K562 (cell line): Measurements from ENCODE around the gene NPR3. TPM values are rescaled to one million over a fixed set of nuclear protein-coding genes. Genes with fewer than 3 reads are reported as not detected.

ENCODE experiments used
- ATAC-seq: fragments of 200-7000 bp; cut with Tn5 transposase; 3 replicates; pipeline ENCODE4 v1.9.1; 2020; ENCODE audit warnings: moderate library complexity
- BruUV-seq: library from RNA; stranded (reverse); fragments of 400-500 nt; replicated peaks from 2 replicates; lab custom pipeline; 2021; lab: Mats Ljungman, UMichigan
- CTCF ChIA-PET: fragments of 300-600 bp; formaldehyde crosslinking; extraction: SDS; loops from one replicate; lab custom pipeline; 2021; ENCODE audit warnings: low intra/inter-chr PET ratio; lab: Yijun Ruan, JAX
- POLR2A ChIA-PET: fragments of 300-600, 350-650 bp; sonication (Branson Sonifier 250); formaldehyde crosslinking; extraction: SDS; loops from one replicate; lab custom pipeline; 2021; ENCODE audit warnings: antibody characterized with exemption, inconsistent platforms; lab: Yijun Ruan, JAX
- DNase-seq, 4 experiments: peaks; one replicate each; pipeline versions ENCODE4 v3.0.0 to v3.0.0-alpha.2; 2011 to 2018; ENCODE audit warnings: low spot score in 3 of 4, mixed read lengths in 3 of 4; ENCODE audit errors: extremely low read depth in 1 of 4
- FAIRE-seq: peaks from 2 replicates; lab custom pipeline; 2011; peaks lifted over from hg19 to GRCh38; lab: Jason Lieb, UNC
- H2AFZ ChIP-seq: 2 replicates; pipeline ENCODE4 v1.6.0; 2011; ENCODE audit warnings: low read depth, low read length, control low read depth, inconsistent platforms
- H3K27ac ChIP-seq: fragments of 200-600 bp; 3 replicates; pipeline ENCODE4 v1.8.0; 2011; ENCODE audit warnings: low read depth, mild to moderate bottlenecking, control low read depth, inconsistent platforms, low read length, moderate library complexity, mixed read lengths; ENCODE audit errors: extremely low read depth
- H3K27me3 ChIP-seq, 2 experiments: fragments of 300-600 bp in 1 of 2; 2 replicates in 1 of 2; 3 replicates in 1 of 2; pipeline versions ENCODE4 v1.6.0 to v1.8.0; 2011; ENCODE audit warnings: inconsistent platforms in 2 of 2, low read length in 2 of 2, mild to moderate bottlenecking in 1 of 2, mixed read lengths in 1 of 2, moderate library complexity in 1 of 2; ENCODE audit not compliant: control insufficient read depth in 2 of 2, insufficient read depth in 2 of 2
- H3K36me3 ChIP-seq: fragments of 300-600 bp; 3 replicates; pipeline ENCODE4 v1.8.0; 2011; ENCODE audit warnings: mild to moderate bottlenecking, low read length, inconsistent platforms; ENCODE audit not compliant: control insufficient read depth, insufficient read depth
- H3K4me1 ChIP-seq, 2 experiments: fragments of 200-600 bp in 1 of 2; replicated peaks in 1 of 2; 2 replicates in 1 of 2; 3 replicates in 1 of 2; pipeline versions ENCODE4 v1.5.1 to v1.8.0; 2011; ENCODE audit warnings: inconsistent platforms in 2 of 2, low read length in 2 of 2, mild to moderate bottlenecking in 1 of 2, mixed read lengths in 1 of 2, moderate library complexity in 1 of 2; ENCODE audit not compliant: control insufficient read depth in 2 of 2, insufficient read depth in 2 of 2
- H3K4me2 ChIP-seq: 2 replicates; pipeline ENCODE4 v1.6.1; 2011; ENCODE audit warnings: low read length, control low read depth, inconsistent platforms, mixed read lengths; ENCODE audit not compliant: insufficient read depth
- H3K4me3 ChIP-seq: fragments of 200-600 bp; sonication (generic), shearing (Covaris generic); 2 replicates; pipeline ENCODE4 v1.5.1; 2016; ENCODE audit warnings: control low read depth, inconsistent platforms
- H3K79me2 ChIP-seq: fragments of 200-600 bp; 3 replicates; pipeline ENCODE4 v1.8.0; 2011; ENCODE audit warnings: low read length, inconsistent platforms; ENCODE audit not compliant: control insufficient read depth, insufficient read depth
- H3K9ac ChIP-seq, 2 experiments: 2 replicates each; pipeline versions ENCODE4 v1.6.0 to v1.6.1; 2011; ENCODE audit warnings: low read depth in 2 of 2, low read length in 2 of 2, control low read depth in 1 of 2, inconsistent platforms in 1 of 2, mild to moderate bottlenecking in 1 of 2, mixed read lengths in 1 of 2; ENCODE audit not compliant: insufficient read depth in 1 of 2
- H3K9me1 ChIP-seq: one replicate; pipeline ENCODE4 v1.6.0; 2011; ENCODE audit warnings: inconsistent platforms, mild to moderate bottlenecking, low read length, moderate library complexity; ENCODE audit not compliant: control insufficient read depth, insufficient read depth
- H3K9me3 ChIP-seq: replicated peaks from 2 replicates; pipeline ENCODE4 v1.5.1; 2011; ENCODE audit warnings: low read depth, low read length, inconsistent platforms; ENCODE audit not compliant: control insufficient read depth, insufficient read depth
- H4K20me1 ChIP-seq: replicated peaks from 2 replicates; pipeline ENCODE4 v1.6.1; 2011; ENCODE audit warnings: low read length, inconsistent platforms, mixed read lengths; ENCODE audit not compliant: control insufficient read depth, insufficient read depth
- CHD2 ChIP-seq: IDR thresholded peaks from 2 replicates; pipeline ENCODE4 v1.6.1; 2011; ENCODE audit warnings: low read depth, low read length
- EGR1 ChIP-seq: fragments of 450-650 bp; conservative IDR thresholded peaks from 2 replicates; pipeline ENCODE4 v1.6.1; 2017; ENCODE audit warnings: mild to moderate bottlenecking
- GABPA ChIP-seq: fragments of 200-800 bp; sonication (Bioruptor generic); conservative IDR thresholded peaks from 2 replicates; pipeline ENCODE4 v1.6.1; 2016; ENCODE audit warnings: low read depth, missing genetic modification characterization, missing compliant biosample characterization
- KLF16 ChIP-seq: IDR thresholded peaks from 2 replicates; pipeline ENCODE4 v1.6.1; 2016; ENCODE audit warnings: antibody characterized with exemption
- L3MBTL2 ChIP-seq: fragments of 450-650 bp; IDR thresholded peaks from 2 replicates; pipeline ENCODE4 v1.6.1; 2016; ENCODE audit warnings: mild to moderate bottlenecking, moderate library complexity
- SETDB1 ChIP-seq: IDR thresholded peaks from one replicate; pipeline ENCODE4 v1.6.1; 2012; ENCODE audit warnings: low read length, control low read depth, inconsistent platforms
- SMC3 ChIP-seq: conservative IDR thresholded peaks from 2 replicates; pipeline ENCODE4 v1.6.1; 2011; ENCODE audit warnings: low read depth, low read length, improper control_type of control experiment; ENCODE audit not compliant: insufficient read depth
- TEAD1 ChIP-seq, 2 experiments: fragments of 450-650 bp in 1 of 2; sonication (generic) in 1 of 2; formaldehyde crosslinking; IDR thresholded peaks; 2 replicates each; pipeline versions ENCODE4 v1.4.0 to v1.8.0; 2020 to 2022; ENCODE audit warnings: mild to moderate bottlenecking in 2 of 2, missing genetic modification reagents in 1 of 2
- WGBS: fragments of 100-300 bp; shearing (Covaris generic); methylation state at CpG from one replicate; pipeline ENCODE4 v1.1.6; 2016; ENCODE audit warnings: low coverage, mixed read lengths; ENCODE audit not compliant: insufficient coverage; ENCODE audit errors: missing lambda C conversion rate; 5-methylcytosine and 5-hydroxymethylcytosine counted together
- in situ Hi-C: fragments of 300-500 bp; cut with MboI; formaldehyde crosslinking; loops from 4 replicates; pipeline ENCODE4 v1.15.0; 2018; ENCODE audit warnings: inconsistent platforms, mixed read lengths
- intact Hi-C: fragments of 100-400 bp; cut with micrococcal nuclease; formaldehyde crosslinking; loops from 2 replicates; pipeline ENCODE4 v1.14.2; 2022
- polyA plus RNA-seq, 8 experiments: library from polyadenylated mRNA; depleted of rRNA in 4 of 8; stranded (reverse) in 5 of 8; unstranded in 3 of 8; fragments of >200 nt; fragmentation: Nextera tagmentation in 2 of 8; fragmentation: Illumina TruSeq in 1 of 8; extraction: Ambion mirVana in 2 of 8; extraction: Trizol in 1 of 8; gene quantifications; 2 replicates each; pipeline versions ENCODE4 v1.2.1 to v1.2.3, GENCODE V29; 2011 to 2014; ENCODE audit warnings: inconsistent platforms in 1 of 8, missing spikeins in 1 of 8
- total RNA-seq, 7 experiments: library from RNA; depleted of rRNA in 6 of 7; stranded (reverse); fragments of >200 nt in 6 of 7; fragmentation: Illumina TruSeq in 2 of 7; extraction: Trizol in 2 of 7; gene quantifications; 2 replicates each; pipeline versions ENCODE4 v1.2.1 to v1.2.3, GENCODE V29; 2011 to 2021; ENCODE audit warnings: low replicate concordance in 1 of 7
- TF ChIP-seq, protein P1 (sequence below), 3 experiments: IDR thresholded peaks in 2 of 3; conservative IDR thresholded peaks in 1 of 3; 2 replicates each; pipeline ENCODE4 v1.5.1; 2011 to 2012; ENCODE audit warnings: low read length in 3 of 3, mild to moderate bottlenecking in 3 of 3, control low read depth in 2 of 3, improper control_type of control experiment in 1 of 3, inconsistent platforms in 1 of 3, low read depth in 1 of 3, mixed read lengths in 1 of 3, moderate library complexity in 1 of 3; ENCODE audit not compliant: insufficient read depth in 2 of 3
- TF ChIP-seq, protein P2 (sequence below), 2 experiments: IDR thresholded peaks; 2 replicates each; pipeline ENCODE4 v1.6.1; 2012; ENCODE audit warnings: improper control_type of control experiment in 2 of 2, low read depth in 2 of 2, low read length in 2 of 2, borderline replicate concordance in 1 of 2
- TF ChIP-seq, protein P3 (sequence below): sonication (generic); formaldehyde crosslinking; IDR thresholded peaks from 2 replicates; pipeline ENCODE4 v1.8.0; 2022; ENCODE audit warnings: missing genetic modification reagents, mild to moderate bottlenecking, moderate library complexity, borderline replicate concordance
- TF ChIP-seq, protein P4 (sequence below): IDR thresholded peaks from 2 replicates; pipeline ENCODE4 v1.6.1; 2011; ENCODE audit warnings: borderline replicate concordance, low read depth, mild to moderate bottlenecking, moderate library complexity, low read length; ENCODE audit not compliant: insufficient read depth, poor library complexity, severe bottlenecking

NPR3 gene
- total and polyA plus RNA-seq, 9 of the 15 experiments (the other 6 are each of a cell fraction or from before 2014, with no cell fraction given), result 0.01 to 0.11 (median 0.04) TPM; not detected in 2

DNA sequence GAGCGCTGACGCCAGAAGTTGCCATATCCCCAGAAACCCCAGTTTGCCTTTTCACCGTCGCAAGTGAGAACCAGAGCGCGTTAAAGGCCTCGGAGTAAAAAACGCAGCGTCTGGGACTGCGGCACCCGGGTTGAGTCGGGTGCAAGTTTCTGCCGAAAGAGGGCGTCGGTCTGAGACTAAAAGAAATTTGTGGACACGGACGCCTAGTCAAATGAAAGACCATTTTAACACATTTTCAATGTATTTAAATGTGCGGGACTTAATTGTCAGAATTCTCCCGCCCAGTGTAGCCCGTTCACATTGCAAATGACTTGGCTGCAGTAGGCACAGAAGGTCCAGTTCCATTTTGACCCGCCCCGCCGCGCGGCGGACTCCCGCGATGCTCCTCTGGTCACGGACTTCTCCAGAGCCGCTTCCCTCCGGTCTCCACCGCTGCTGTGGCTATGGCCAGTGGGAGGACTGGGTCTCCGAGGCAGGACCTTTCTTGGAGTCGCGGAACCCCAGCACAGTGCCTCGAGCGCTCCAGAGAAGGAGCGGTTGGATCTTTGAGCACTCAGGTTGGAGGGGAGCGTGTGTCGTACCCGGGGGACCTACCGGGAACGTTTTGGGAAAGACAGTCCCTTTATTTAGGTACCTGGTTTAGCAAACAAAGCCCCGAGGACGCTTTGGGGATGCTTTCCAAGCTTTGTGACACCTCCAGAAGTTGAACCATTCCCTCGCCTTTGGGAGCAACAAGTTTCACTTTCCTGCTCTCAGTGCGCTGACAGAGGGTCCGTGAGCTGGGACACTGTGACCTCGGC, 1.2 kb upstream of the NPR3 start:
- in situ Hi-C loops, result no loop called here
- peak; percentile 90 for ATAC-seq
- peak overlapping the region; percentile 77 for H3K4me2 ChIP-seq
- DNase-seq, result peak; percentile 47 to 72 (median 60)
- H3K9me3 ChIP-seq, result no peaks in the 10 kb centered on the region
- H3K4me1 ChIP-seq, result peaks cover 0 to 27% of the 10 kb centered on the region in 2 experiments; a peak in 2 of 5 replicates
- no peaks in the 10 kb centered on the region for H3K36me3 ChIP-seq
- H3K27ac ChIP-seq, result no peak overlapping the region
- H3K9me1 ChIP-seq, result no peaks in the 10 kb centered on the region
- 8% methylated on average over 48 of the region's 49 CpGs for WGBS
- intact Hi-C loops, result loop anchor here (5.0 to 10.0 kb wide), 2 partner anchors 235 to 712 kb away; no protein-coding TSS in a partner anchor
- no TSS peak for BruUV-seq
- peaks cover 17 to 47% of the 10 kb centered on the region in 2 experiments for H3K27me3 ChIP-seq
- peak overlapping the region in 1 of 2 experiments; percentile 60; a peak in 2 of 4 replicates for H3K9ac ChIP-seq
- peak; percentile 88 for FAIRE-seq
- peak overlapping the region; percentile 73 for H2AFZ ChIP-seq
- H3K4me3 ChIP-seq, result peak overlapping the region; percentile 27
- POLR2A ChIA-PET, result no interaction called here
- no peaks in the 10 kb centered on the region for H4K20me1 ChIP-seq
- CTCF ChIA-PET, result interaction anchor here (0.6 to 1.2 kb wide), 2 partner anchors 588 to 713 kb away, joined by 3 read pairs; no protein-coding TSS in a partner anchor
- no peaks in the 10 kb centered on the region for H3K79me2 ChIP-seq
- TF ChIP-seq GABPA (tag) (no peak), CHD2 (peak; percentile 77), SETDB1 (no peak), EGR1 (no peak), KLF16 (0 out of 2 replicates have a peak, but pooled peaks have one; percentile 11), SMC3 (0 out of 2 replicates have a peak, but pooled peaks have one; percentile 27), L3MBTL2 (peak; percentile 29; the same call in 1 of the 2 replicates), TEAD1 (CRISPR knock-in tag; IDR thresholded peaks at IDR 0.05) (peak in 1 of 2 experiments; percentile 32; a peak in 1 of 4 replicates)
- TF ChIP-seq, protein P1, sequence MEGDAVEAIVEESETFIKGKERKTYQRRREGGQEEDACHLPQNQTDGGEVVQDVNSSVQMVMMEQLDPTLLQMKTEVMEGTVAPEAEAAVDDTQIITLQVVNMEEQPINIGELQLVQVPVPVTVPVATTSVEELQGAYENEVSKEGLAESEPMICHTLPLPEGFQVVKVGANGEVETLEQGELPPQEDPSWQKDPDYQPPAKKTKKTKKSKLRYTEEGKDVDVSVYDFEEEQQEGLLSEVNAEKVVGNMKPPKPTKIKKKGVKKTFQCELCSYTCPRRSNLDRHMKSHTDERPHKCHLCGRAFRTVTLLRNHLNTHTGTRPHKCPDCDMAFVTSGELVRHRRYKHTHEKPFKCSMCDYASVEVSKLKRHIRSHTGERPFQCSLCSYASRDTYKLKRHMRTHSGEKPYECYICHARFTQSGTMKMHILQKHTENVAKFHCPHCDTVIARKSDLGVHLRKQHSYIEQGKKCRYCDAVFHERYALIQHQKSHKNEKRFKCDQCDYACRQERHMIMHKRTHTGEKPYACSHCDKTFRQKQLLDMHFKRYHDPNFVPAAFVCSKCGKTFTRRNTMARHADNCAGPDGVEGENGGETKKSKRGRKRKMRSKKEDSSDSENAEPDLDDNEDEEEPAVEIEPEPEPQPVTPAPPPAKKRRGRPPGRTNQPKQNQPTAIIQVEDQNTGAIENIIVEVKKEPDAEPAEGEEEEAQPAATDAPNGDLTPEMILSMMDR (IDR thresholded peaks at IDR 0.05 in 2 of 3, conservative IDR thresholded peaks at IDR 0.05 in 1 of 3; ENCODE audit: insufficient read depth in 2 of 3, low read depth in 1 of 3, low read length in 3 of 3), result peak; percentile 59 to 72 (median 66)
- TF ChIP-seq, protein P2, sequence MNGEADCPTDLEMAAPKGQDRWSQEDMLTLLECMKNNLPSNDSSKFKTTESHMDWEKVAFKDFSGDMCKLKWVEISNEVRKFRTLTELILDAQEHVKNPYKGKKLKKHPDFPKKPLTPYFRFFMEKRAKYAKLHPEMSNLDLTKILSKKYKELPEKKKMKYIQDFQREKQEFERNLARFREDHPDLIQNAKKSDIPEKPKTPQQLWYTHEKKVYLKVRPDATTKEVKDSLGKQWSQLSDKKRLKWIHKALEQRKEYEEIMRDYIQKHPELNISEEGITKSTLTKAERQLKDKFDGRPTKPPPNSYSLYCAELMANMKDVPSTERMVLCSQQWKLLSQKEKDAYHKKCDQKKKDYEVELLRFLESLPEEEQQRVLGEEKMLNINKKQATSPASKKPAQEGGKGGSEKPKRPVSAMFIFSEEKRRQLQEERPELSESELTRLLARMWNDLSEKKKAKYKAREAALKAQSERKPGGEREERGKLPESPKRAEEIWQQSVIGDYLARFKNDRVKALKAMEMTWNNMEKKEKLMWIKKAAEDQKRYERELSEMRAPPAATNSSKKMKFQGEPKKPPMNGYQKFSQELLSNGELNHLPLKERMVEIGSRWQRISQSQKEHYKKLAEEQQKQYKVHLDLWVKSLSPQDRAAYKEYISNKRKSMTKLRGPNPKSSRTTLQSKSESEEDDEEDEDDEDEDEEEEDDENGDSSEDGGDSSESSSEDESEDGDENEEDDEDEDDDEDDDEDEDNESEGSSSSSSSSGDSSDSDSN (IDR thresholded peaks at IDR 0.05; ENCODE audit: borderline replicate concordance in 1 of 2, low read depth in 2 of 2, low read length in 2 of 2), result 0 out of 4 replicates have a peak, but pooled peaks of 1 of the 2 experiments have one; percentile 39
- TF ChIP-seq, protein P3, sequence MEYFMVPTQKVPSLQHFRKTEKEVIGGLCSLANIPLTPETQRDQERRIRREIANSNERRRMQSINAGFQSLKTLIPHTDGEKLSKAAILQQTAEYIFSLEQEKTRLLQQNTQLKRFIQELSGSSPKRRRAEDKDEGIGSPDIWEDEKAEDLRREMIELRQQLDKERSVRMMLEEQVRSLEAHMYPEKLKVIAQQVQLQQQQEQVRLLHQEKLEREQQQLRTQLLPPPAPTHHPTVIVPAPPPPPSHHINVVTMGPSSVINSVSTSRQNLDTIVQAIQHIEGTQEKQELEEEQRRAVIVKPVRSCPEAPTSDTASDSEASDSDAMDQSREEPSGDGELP (CRISPR knock-in tag), result peak; percentile 31; the same call in 1 of the 2 replicates
- TF ChIP-seq, protein P4, sequence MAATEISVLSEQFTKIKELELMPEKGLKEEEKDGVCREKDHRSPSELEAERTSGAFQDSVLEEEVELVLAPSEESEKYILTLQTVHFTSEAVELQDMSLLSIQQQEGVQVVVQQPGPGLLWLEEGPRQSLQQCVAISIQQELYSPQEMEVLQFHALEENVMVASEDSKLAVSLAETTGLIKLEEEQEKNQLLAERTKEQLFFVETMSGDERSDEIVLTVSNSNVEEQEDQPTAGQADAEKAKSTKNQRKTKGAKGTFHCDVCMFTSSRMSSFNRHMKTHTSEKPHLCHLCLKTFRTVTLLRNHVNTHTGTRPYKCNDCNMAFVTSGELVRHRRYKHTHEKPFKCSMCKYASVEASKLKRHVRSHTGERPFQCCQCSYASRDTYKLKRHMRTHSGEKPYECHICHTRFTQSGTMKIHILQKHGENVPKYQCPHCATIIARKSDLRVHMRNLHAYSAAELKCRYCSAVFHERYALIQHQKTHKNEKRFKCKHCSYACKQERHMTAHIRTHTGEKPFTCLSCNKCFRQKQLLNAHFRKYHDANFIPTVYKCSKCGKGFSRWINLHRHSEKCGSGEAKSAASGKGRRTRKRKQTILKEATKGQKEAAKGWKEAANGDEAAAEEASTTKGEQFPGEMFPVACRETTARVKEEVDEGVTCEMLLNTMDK, result peak; percentile 74
